Progenitor cell of endocrine pancreas (in vitro differentiated cells): ENCODE data around the gene CD4. TPM values are rescaled to one million over a fixed set of nuclear protein-coding genes. Genes with fewer than 3 reads are reported as not detected.

Source experiments
- DNase-seq: peaks from one replicate; pipeline ENCODE4 v3.0.0; 2021; ENCODE audit warnings: low spot score; ENCODE audit not compliant: unreplicated experiment
- H3K27ac Mint-ChIP-seq: 2 replicates; pipeline ENCODE4 v1.8.0; 2021; ENCODE audit warnings: mild to moderate bottlenecking, moderate library complexity, mixed read lengths
- H3K27me3 Mint-ChIP-seq: 2 replicates; pipeline ENCODE4 v1.8.0; 2021; ENCODE audit warnings: mixed read lengths
- H3K36me3 Mint-ChIP-seq: 2 replicates; pipeline ENCODE4 v1.8.0; 2022; ENCODE audit warnings: mixed read lengths; ENCODE audit not compliant: insufficient read depth
- H3K4me1 Mint-ChIP-seq: 2 replicates; pipeline ENCODE4 v1.8.0; 2021; ENCODE audit warnings: low read depth, mixed read lengths
- H3K4me3 Mint-ChIP-seq: 2 replicates; pipeline ENCODE4 v1.8.0; 2021; ENCODE audit warnings: low read depth, mild to moderate bottlenecking, moderate library complexity, mixed read lengths
- H3K9me3 Mint-ChIP-seq: 2 replicates; pipeline ENCODE4 v1.8.0; 2021; ENCODE audit warnings: low read depth, mixed read lengths
- CTCF ChIP-seq: fragments of 200-600 bp; sonication (generic); IDR thresholded peaks from one replicate; pipeline ENCODE4 v1.5.0; 2021; ENCODE audit warnings: antibody characterized with exemption, mild to moderate bottlenecking; ENCODE audit not compliant: unreplicated experiment
- total RNA-seq: library from RNA; stranded (reverse); gene quantifications from 2 replicates; pipeline ENCODE4 v1.2.1, GENCODE V29; 2021

The CD4 gene
- total RNA-seq, 1 donor from 2014 or later, result 1.5 TPM

- no peaks in the 10 kb centered on the region for H3K9me3 Mint-ChIP-seq
- H3K27ac Mint-ChIP-seq, result no peak overlapping the region
- H3K4me3 Mint-ChIP-seq, result no peak overlapping the region
- H3K4me1 Mint-ChIP-seq, result peaks cover 21% of the 10 kb centered on the region
- no peak for TF ChIP-seq CTCF
- H3K27me3 Mint-ChIP-seq, result no peaks in the 10 kb centered on the region
- no peak for DNase-seq
- H3K36me3 Mint-ChIP-seq, result peaks cover 23% of the 10 kb centered on the region
Measured at GRCh38 chr12:6855322-6855721, 66.0 kb downstream of the CD4 start.

- peaks cover 3% of the 10 kb centered on the region for H3K4me1 Mint-ChIP-seq
- peaks cover 42% of the 10 kb centered on the region for H3K36me3 Mint-ChIP-seq
- TF ChIP-seq CTCF, result no peak
- H3K4me3 Mint-ChIP-seq, result no peak overlapping the region
- no peaks in the 10 kb centered on the region for H3K9me3 Mint-ChIP-seq
- no peaks in the 10 kb centered on the region for H3K27me3 Mint-ChIP-seq
- no peak overlapping the region for H3K27ac Mint-ChIP-seq
- no peak for DNase-seq
Measured at GRCh38 chr12:6858799-6859198, 69.5 kb downstream of the CD4 start.

DNA sequence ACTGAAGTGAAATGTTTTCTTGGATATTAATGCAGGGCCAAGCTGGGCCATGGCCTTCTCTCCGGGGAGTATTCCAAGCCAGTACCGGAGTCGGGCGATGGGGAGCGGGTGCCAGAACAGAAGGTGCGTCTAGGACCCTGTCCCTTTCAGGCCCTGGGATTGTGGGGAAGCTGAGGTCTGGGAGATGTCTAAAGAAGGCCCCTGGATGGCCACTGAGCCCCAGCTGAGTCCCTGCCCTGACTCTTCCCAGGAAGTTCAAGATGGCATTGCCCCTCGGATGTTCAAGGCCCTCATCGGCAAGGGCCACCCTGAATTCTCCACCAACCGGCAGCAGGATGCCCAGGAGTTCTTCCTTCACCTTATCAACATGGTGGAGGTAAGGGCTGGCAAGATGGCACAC is 70.8 kb downstream of the CD4 start:
- no peaks in the 10 kb centered on the region for H3K9me3 Mint-ChIP-seq
- no peaks in the 10 kb centered on the region for H3K27me3 Mint-ChIP-seq
- H3K27ac Mint-ChIP-seq, result no peak overlapping the region
- no peak for DNase-seq
- no peaks in the 10 kb centered on the region for H3K4me1 Mint-ChIP-seq
- H3K4me3 Mint-ChIP-seq, result no peak overlapping the region
- no peak for TF ChIP-seq CTCF
- peaks cover 46% of the 10 kb centered on the region for H3K36me3 Mint-ChIP-seq

DNA sequence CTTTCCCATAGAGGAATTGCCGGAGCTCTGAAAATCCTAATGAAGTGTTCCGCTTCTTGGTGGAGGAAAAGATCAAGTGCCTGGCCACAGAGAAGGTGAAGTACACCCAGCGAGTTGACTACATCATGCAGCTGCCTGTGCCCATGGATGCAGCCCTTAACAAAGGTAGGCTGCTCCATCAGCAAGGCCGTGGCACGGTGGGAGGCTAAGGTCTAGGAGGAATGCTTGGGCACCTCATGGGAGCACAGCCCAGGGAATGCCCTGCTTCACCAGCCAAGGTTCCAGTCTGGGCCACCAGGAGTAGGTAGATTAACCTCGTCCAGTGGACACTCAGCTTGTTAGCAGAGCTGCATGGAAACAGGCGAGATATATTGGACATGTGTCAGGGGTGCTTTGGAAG is 71.6 kb downstream of the CD4 start:
- Mint-ChIP-seq H3K4me3 (no peak overlapping the region), H3K36me3 (peaks cover 48% of the 10 kb centered on the region), H3K27ac (peak overlapping the region; percentile 9), H3K9me3 (no peaks in the 10 kb centered on the region), H3K4me1 (no peaks in the 10 kb centered on the region), H3K27me3 (peaks cover 6% of the 10 kb centered on the region)
- TF ChIP-seq CTCF, result no peak
- DNase-seq, result no peak

GRCh38 chr12:6861391-6861790 is 72.1 kb downstream of the CD4 start:
- Mint-ChIP-seq H3K27ac (no peak overlapping the region), H3K4me1 (no peaks in the 10 kb centered on the region), H3K9me3 (no peaks in the 10 kb centered on the region), H3K4me3 (no peak overlapping the region), H3K27me3 (peaks cover 7% of the 10 kb centered on the region), H3K36me3 (peaks cover 50% of the 10 kb centered on the region)
- TF ChIP-seq CTCF, result no peak
- DNase-seq, result no peak
